WI38 (cell line): ENCODE results near the gene TGFBR3.

Experiments used
- H3K4me3 ChIP-seq: 2 replicates; pipeline ENCODE4 v1.5.1; 2011; ENCODE audit warnings: low read depth, mild to moderate bottlenecking, control low read depth, low read length
- TF ChIP-seq, protein P1 (sequence below): IDR thresholded peaks from 2 replicates; pipeline ENCODE4 v1.5.1; 2012; ENCODE audit warnings: low read depth, mild to moderate bottlenecking, control low read depth, low read length

TGFBR3 gene

DNA sequence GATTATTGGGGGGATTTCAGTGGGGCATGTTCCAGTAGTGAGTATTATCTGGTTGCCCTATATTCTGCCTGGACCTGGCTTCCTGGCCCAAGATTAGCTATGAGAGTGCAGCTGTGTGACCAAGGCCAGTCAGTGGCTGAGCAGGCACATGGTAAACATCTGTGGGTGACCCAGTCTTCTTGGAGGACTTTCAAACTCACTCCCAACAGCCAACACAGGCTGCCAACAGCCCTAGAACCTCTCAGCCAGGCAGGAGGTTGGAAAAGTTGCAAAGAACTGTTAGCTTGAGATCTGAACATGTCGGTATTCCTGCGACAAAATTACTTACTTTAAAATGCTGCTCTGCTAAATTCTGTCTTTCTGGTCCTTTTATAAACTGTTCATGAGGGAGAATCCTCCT lies 192.4 kb downstream of the TGFBR3 start:
- TF ChIP-seq, protein P1, sequence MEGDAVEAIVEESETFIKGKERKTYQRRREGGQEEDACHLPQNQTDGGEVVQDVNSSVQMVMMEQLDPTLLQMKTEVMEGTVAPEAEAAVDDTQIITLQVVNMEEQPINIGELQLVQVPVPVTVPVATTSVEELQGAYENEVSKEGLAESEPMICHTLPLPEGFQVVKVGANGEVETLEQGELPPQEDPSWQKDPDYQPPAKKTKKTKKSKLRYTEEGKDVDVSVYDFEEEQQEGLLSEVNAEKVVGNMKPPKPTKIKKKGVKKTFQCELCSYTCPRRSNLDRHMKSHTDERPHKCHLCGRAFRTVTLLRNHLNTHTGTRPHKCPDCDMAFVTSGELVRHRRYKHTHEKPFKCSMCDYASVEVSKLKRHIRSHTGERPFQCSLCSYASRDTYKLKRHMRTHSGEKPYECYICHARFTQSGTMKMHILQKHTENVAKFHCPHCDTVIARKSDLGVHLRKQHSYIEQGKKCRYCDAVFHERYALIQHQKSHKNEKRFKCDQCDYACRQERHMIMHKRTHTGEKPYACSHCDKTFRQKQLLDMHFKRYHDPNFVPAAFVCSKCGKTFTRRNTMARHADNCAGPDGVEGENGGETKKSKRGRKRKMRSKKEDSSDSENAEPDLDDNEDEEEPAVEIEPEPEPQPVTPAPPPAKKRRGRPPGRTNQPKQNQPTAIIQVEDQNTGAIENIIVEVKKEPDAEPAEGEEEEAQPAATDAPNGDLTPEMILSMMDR: no peak
- no peak overlapping the region for H3K4me3 ChIP-seq

DNA sequence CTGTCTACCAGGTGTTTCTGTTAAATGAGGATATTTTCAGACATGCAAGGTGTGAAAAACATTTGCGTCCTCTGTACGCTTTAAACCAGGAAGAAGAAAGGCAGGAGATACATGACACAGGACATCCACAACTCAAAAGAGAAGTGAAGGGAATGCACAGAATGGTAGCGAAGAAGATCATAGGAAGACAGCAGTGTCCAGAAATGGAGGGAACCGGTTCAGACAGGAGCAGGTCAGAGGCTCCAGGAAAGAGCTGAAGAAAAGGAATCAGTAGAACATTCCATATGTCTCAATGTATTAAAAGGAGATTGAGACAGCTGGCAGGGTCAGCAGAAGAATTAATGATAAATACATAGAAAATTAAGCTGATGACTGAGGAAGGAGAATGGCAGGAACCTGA lies 194.4 kb downstream of the TGFBR3 start:
- H3K4me3 ChIP-seq: no peak overlapping the region
- TF ChIP-seq, protein P1: no peak

DNA sequence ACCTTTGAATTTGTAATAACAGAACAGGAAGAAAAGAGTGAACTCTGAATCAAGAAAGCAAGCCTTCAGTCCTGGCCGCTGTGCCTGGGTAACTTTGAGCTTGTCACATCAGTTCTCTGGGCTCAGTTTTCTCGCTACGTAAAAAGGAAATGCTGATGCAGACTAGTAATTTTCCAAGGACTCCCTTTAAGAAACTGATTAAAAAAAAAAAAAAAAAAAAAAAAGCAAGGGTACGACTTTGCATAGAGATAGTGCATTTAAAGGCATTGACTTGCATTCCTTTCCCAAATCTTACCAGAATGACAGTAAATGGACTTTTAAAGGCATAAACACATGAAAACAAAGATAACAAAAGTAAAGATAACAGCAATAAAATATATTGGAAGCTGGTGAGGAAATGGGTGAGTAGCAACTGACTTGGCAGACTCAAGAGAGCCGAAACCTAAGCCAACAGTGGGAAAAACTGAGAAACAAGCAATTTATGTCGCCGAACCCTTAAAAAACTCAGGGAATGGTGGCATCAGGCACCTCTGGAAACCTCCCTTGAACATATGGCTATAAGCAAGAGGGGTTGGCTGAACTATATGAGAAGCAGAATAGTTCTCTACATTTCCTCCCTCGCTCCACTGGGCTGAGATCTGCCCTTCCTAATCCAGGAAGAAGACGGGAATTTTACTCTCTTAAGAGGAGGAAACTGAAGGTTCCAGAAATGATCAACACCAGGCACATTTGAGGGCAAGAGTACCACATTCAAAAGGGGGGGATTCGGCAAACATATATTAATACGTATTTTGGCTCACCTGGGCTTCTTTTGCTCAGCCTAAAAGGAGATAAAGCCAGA lies 196.1 kb downstream of the TGFBR3 start:
- TF ChIP-seq, protein P1: no peak
- no peak overlapping the region for H3K4me3 ChIP-seq

DNA sequence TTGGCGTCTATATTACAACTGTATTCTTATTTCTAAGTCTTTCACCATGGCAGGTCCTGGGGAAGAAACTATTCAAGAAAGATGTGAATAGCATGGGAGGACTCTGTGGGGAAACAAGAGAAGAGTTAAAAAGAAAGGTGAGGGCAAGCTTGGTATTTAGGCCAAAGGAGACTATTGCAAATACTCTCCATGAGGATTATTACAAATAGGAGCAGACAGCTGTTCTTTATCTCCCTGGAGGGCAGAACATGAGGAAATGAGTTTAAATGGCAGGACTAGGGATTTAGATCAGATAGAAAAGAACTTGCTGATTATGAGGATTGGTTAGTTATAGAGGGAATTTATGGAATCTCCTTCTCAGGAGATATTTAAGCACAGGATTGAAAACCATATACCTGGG lies 198.5 kb downstream of the TGFBR3 start:
- TF ChIP-seq, protein P1: no peak
- no peak overlapping the region for H3K4me3 ChIP-seq

DNA sequence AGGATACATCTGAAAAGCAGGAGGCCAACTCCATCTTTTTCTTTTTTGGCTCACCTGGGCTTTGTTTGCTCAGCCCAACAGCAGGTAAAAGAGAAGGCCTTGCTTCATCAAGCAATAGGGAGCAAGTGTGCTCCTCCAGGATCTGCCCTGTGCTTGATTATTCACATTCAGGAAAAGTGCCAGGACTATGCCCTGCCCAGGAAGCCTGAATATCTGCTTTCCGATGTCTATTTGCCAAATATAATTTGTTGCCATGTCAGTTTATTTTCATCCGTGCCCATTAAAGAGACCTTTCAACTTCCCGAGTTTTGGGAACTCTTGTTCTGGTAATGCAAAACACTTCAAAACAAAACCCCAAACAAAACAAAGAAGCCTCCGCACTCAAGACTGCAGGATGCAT lies 200.0 kb downstream of the TGFBR3 start:
- H3K4me3 ChIP-seq: no peak overlapping the region
- TF ChIP-seq, protein P1: no peak

DNA sequence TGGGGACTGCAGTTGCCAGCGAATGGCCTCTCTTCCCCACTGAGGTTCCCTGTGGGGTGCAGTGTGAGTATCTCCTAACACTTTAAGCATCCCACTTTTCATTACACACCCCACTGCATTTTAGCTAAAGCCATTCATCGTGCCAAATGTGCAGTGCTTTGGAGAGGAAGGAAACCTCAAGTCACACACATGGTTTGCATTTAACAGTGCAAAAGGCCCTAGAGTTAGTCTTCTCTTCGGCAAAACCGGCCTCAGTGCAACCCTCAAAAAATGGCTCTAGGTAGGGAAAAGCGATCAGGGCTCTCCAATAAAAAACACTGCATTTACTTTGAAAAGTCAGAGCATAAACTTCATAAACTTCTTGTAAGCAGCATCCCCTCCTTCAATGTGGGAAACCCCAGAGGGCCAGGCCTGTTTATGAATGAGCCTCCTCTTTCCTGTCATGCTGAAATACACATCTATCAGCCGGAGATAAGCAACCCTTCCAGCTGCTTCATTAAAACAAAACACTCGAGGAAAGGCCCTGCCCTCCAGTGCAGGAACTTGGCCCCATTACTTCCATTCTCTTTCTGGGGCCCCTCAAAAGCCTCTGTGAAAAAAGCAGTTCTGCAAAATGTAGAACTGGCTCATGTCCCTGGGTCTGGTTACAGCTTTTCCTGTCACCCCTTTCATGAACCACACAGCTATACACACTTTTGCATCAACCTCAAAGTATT lies 201.3 kb downstream of the TGFBR3 start:
- TF ChIP-seq, protein P1: no peak
- no peak overlapping the region for H3K4me3 ChIP-seq

DNA sequence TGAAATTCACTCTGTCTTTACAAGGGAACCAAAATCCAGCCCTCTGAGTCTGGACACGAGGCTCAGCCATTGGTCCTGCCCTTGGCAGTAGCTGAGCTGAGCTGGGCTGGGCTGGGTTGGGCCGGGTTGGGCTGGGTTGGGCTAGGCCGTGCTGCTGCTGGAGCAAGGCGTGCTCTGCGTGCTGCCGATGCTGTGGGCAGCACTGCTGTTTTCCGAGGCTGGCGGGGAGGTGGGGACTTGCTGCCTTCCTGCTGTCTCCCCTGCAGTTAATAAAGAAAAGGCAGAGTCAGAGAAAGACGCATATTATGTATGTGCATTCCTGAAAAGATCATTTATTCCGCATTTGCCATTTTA lies 202.4 kb downstream of the TGFBR3 start:
- TF ChIP-seq, protein P1: no peak
- no peak overlapping the region for H3K4me3 ChIP-seq
